Naive thymus-derived CD4-positive, alpha-beta T cell (primary cell): ENCODE results near the gene STX10. TPM values are rescaled to one million over a fixed set of nuclear protein-coding genes. Genes with fewer than 3 reads are reported as not detected.

Source experiments
- ATAC-seq: fragments of 150-1000 bp; cut with Tn5 transposase; 2 replicates; pipeline ENCODE4 v1.10.0; 2021; ENCODE audit warnings: mild to moderate bottlenecking, moderate library complexity
- CTCF ChIA-PET: fragments of 350-600 bp; sonication (Branson Sonifier 250); formaldehyde crosslinking; loops from one replicate; lab custom pipeline; 2021; ENCODE audit warnings: antibody characterized with exemption; lab: Charles Lee
- POLR2A ChIA-PET: fragments of 350-600 bp; sonication (Branson Sonifier 250); formaldehyde crosslinking; loops from one replicate; lab custom pipeline; 2021; ENCODE audit warnings: antibody characterized with exemption, inconsistent platforms; lab: Charles Lee
- DNase-seq, 9 donors: peaks; one replicate each; pipeline versions ENCODE4 v3.0.0 to v3.0.0-alpha.2; 2020 to 2022; ENCODE audit warnings: mixed read lengths in 1 of 9
- H3K27ac ChIP-seq: one replicate; pipeline ENCODE4 v1.7.0; 2013; ENCODE audit warnings: mild to moderate bottlenecking, low read depth, low read length, moderate library complexity
- H3K27me3 ChIP-seq, 2 donors: one replicate each; pipeline ENCODE4 v1.7.0; 2013; ENCODE audit warnings: low read length in 2 of 2, mild to moderate bottlenecking in 2 of 2, moderate library complexity in 2 of 2; ENCODE audit not compliant: control insufficient read depth in 2 of 2, insufficient read depth in 2 of 2
- H3K36me3 ChIP-seq, 3 experiments: 1 replicate in 2 of 3; 2 replicates in 1 of 3; pipeline ENCODE4 v1.7.0; 2013; ENCODE audit warnings: low read length in 3 of 3, mild to moderate bottlenecking in 3 of 3, moderate library complexity in 1 of 3; ENCODE audit not compliant: insufficient read depth in 3 of 3, control insufficient read depth in 2 of 3
- H3K4me1 ChIP-seq, 2 donors: one replicate each; pipeline ENCODE4 v1.7.0; 2013; ENCODE audit warnings: low read length in 2 of 2, mild to moderate bottlenecking in 2 of 2, moderate library complexity in 1 of 2; ENCODE audit not compliant: control insufficient read depth in 2 of 2, insufficient read depth in 2 of 2
- H3K4me3 ChIP-seq: 2 replicates; pipeline ENCODE4 v1.7.0; 2013; ENCODE audit warnings: mild to moderate bottlenecking, low read length
- H3K9me3 ChIP-seq, 3 experiments: 1 replicate in 2 of 3; 2 replicates in 1 of 3; pipeline ENCODE4 v1.7.0; 2013; ENCODE audit warnings: low read length in 3 of 3; ENCODE audit not compliant: control insufficient read depth in 2 of 3
- H3K27ac Mint-ChIP-seq, 9 donors: one replicate each; pipeline ENCODE4 v1.8.0; 2020 to 2022; ENCODE audit warnings: mixed read lengths in 9 of 9, mild to moderate bottlenecking in 8 of 9, moderate library complexity in 5 of 9, inconsistent platforms in 2 of 9
- H3K27me3 Mint-ChIP-seq, 5 donors: one replicate each; pipeline ENCODE4 v1.8.0; 2021 to 2022; ENCODE audit warnings: mixed read lengths in 5 of 5, mild to moderate bottlenecking in 1 of 5
- H3K36me3 Mint-ChIP-seq, 5 donors: one replicate each; pipeline ENCODE4 v1.8.0; 2020 to 2022; ENCODE audit warnings: mixed read lengths in 5 of 5, mild to moderate bottlenecking in 3 of 5, inconsistent platforms in 1 of 5
- H3K4me1 Mint-ChIP-seq, 7 donors: one replicate each; pipeline ENCODE4 v1.8.0; 2020 to 2022; ENCODE audit warnings: mixed read lengths in 7 of 7, mild to moderate bottlenecking in 3 of 7, inconsistent platforms in 1 of 7
- H3K4me3 Mint-ChIP-seq, 10 donors: one replicate each; pipeline ENCODE4 v1.8.0; 2020 to 2022; ENCODE audit warnings: mild to moderate bottlenecking in 10 of 10, mixed read lengths in 10 of 10, moderate library complexity in 6 of 10, inconsistent platforms in 2 of 10
- H3K9me3 Mint-ChIP-seq, 11 donors: one replicate each; pipeline ENCODE4 v1.8.0; 2020 to 2022; ENCODE audit warnings: mixed read lengths in 11 of 11, mild to moderate bottlenecking in 4 of 11, inconsistent platforms in 1 of 11, moderate library complexity in 1 of 11
- intact Hi-C, 2 donors: fragments of 100-400 bp; cut with micrococcal nuclease; formaldehyde crosslinking; loops; one replicate each; pipeline ENCODE4 v1.15.1; 2023
- polyA plus RNA-seq, 2 donors: library from polyadenylated mRNA; unstranded; fragments of 300-500 nt; fragmentation: Illumina TruSeq; gene quantifications; one replicate each; pipeline ENCODE4 v1.2.3, GENCODE V29; 2021
- total RNA-seq, 6 experiments: library from RNA in 5 of 6; stranded (reverse) in 5 of 6; gene quantifications; 1 replicate in 5 of 6; 2 replicates in 1 of 6; pipeline ENCODE4 v1.2.3 and lab custom pipeline; 2021 to 2026

Gene STX10
- total and polyA plus RNA-seq, 7 experiments from 2014 or later: 42.6 to 76.2 (median 63.7) TPM

DNA sequence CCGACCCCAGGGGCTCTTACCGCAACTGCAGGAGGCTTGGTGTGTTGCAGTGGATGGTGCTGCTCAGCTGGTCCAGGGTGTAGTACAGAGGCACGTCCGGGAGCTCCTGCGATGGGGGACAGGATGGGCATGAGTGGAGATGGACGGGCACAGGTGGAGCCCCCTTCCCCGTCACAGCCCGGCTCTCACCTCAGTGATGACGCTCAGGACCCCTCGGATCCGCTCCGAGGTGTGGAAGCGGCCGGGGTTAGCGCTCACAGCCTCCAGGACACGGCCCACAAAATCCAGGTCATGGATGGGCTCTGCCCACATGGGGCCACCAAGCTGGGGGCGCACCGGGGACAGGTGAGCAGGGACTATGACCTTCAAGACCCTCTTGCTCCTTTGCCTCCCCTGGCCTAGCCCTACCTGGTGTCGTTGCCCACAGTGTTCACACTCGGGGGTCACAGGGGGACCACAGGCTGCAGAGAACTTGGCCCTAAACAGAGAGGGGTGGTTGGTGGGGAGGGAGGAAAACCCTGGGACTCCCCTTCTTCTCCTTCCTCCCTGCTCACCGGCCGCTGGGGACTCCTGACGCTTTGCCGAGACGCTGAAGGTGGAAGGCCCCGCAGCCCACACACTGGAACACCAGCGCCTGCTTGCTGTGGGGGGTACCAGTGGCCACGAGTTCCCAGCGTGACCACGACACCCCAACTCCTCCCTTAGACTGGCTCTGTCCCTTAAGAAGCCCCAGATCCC lies 40.6 kb downstream of the STX10 start:
- CTCF ChIA-PET: no interaction called here
- Mint-ChIP-seq H3K36me3 (peaks cover 0 to 7% (median 0%) of the 10 kb centered on the region in 5 donors), H3K4me1 (peaks cover 0 to 7% (median 2%) of the 10 kb centered on the region in 7 donors), H3K27ac (peak overlapping the region in 1 of 9 donors; percentile 23), H3K9me3 (peaks cover 0 to 1% (median 0%) of the 10 kb centered on the region in 11 donors), H3K27me3 (no peaks in the 10 kb centered on the region), H3K4me3 (no peak overlapping the region)
- H3K4me1 ChIP-seq: peaks cover 0 to 3% of the 10 kb centered on the region in 2 donors
- no peak overlapping the region for H3K27ac ChIP-seq
- intact Hi-C loops: no loop called here
- no peaks in the 10 kb centered on the region for H3K27me3 ChIP-seq
- no peaks in the 10 kb centered on the region for H3K9me3 ChIP-seq
- no peak for ATAC-seq
- DNase-seq: no peak
- H3K36me3 ChIP-seq: peaks cover 0 to 37% (median 0%) of the 10 kb centered on the region in 3 experiments
- no peak overlapping the region for H3K4me3 ChIP-seq
- POLR2A ChIA-PET: interaction anchor here (0.6 to 1.0 kb wide), 2 partner anchors 10 to 97 kb away, joined by 3 read pairs; no protein-coding TSS in a partner anchor

DNA sequence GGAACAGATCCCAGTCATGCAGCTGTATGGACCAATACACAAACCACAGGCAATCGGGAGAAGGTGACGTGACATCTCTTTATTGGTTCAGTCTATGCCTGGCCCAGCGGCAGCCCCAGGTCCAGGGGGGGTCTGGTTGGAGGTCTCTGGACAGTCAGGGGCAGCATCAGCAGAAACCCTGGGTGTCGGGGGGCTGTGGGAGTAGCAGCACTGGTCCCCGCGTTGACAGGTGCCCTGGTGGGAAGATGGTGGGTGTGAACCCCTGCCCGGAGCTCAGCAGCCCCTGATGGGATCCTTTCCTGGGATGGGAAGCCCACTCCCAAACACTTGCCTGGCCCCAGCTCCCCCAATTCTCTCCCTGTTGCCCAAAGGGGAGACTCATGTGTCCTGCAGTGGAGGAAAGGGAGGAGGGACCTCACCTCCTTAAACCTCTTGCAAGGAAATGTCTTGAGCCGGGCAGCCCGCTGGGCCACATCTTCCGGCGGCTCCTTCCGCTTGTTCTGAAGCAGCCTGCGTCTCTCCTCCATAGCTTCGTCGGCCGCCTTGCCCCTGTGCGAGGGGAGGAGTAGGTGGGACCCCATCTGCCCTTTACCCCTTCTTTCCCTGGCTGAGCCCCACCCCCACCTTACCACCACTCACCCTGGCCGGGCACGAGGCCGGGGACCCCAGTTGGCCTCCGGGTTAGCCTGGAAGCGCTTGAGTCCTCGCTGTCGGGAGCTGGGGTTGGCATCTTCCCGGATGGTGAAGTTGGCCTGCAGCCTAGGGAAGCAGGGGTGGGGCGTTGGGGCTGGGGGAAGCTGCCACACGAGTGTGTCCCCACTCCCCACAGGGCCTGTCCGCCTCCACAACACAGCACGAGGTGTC lies 45.1 kb downstream of the STX10 start:
- Histone ChIP-seq H3K27ac (peak overlapping the region; percentile 74), H3K27me3 (no peaks in the 10 kb centered on the region), H3K4me1 (peaks cover 41 to 42% of the 10 kb centered on the region in 2 donors), H3K9me3 (no peaks in the 10 kb centered on the region), H3K36me3 (peaks cover 0 to 13% (median 0%) of the 10 kb centered on the region in 3 experiments), H3K4me3 (peak overlapping the region; percentile 82)
- Mint-ChIP-seq H3K27ac (peak overlapping the region; percentile 71 to 94 (median 87)), H3K36me3 (peaks cover 0 to 7% (median 0%) of the 10 kb centered on the region in 5 donors), H3K27me3 (peaks cover 0 to 2% (median 0%) of the 10 kb centered on the region in 5 donors), H3K4me3 (peak overlapping the region; percentile 80 to 97 (median 93)), H3K4me1 (peaks cover 0 to 31% (median 25%) of the 10 kb centered on the region in 7 donors), H3K9me3 (peaks cover 0 to 3% (median 0%) of the 10 kb centered on the region in 11 donors)
- intact Hi-C loops: loop anchor here (1.0 kb wide), 5 partner anchors 11 to 157 kb away; partner anchors contain the start of genes IER2 (in 1 of the 2), NACC1 (in 1 of the 2), STX10 (in 1 of the 2) and TRMT1 (in 1 of the 2)
- ChIA-PET POLR2A (interaction anchor here (0.6 to 3.4 kb wide), 14 partner anchors 9 to 314 kb away, joined by 3 to 53 read pairs (median 4); partner anchors contain the start of genes GCDH, IER2, JUNB and NACC1), CTCF (interaction anchor here (0.7 to 3.3 kb wide), 13 partner anchors 8 to 140 kb away, joined by 3 to 19 read pairs (median 4); partner anchors contain the start of genes NACC1 and TRMT1)
- ATAC-seq (peak; percentile 43), DNase-seq (peak in 3 of 9 donors; percentile 28 to 50 (median 35))

DNA sequence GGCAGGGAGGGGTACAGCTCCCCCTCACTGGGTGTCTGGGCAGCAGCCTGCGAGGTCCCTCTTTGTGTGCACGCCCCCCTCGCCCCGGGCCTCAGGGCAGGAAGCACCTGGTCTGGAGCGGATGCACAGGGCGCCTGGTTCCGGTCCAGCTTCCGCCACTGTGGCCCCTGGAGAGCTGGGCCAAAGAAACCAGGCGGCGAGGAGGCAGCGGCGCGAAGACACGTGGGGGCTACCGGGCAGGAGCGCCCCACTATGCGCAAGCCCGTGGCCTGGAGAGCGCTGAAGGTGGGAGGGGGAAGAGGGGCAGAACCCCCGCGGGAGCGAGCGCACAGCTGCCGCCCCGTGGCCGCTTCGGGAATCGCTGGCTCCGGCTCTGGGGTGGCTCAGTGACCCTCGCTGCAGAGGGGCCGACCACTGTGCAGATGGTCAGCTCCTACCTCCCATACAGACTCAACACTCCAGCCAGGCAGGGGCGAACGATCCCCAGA lies 45.8 kb downstream of the STX10 start:
- POLR2A ChIA-PET: interaction anchor here (0.6 to 3.4 kb wide), 11 partner anchors 9 to 313 kb away, joined by 3 to 53 read pairs (median 5); partner anchors contain the start of genes GCDH, IER2, JUNB and NACC1
- H3K4me3 ChIP-seq: peak overlapping the region; percentile 82
- intact Hi-C loops: loop anchor here (1.0 kb wide), 5 partner anchors 10 to 158 kb away; partner anchors contain the start of genes IER2 (in 1 of the 2), NACC1 (in 1 of the 2), STX10 (in 1 of the 2) and TRMT1 (in 1 of the 2)

DNA sequence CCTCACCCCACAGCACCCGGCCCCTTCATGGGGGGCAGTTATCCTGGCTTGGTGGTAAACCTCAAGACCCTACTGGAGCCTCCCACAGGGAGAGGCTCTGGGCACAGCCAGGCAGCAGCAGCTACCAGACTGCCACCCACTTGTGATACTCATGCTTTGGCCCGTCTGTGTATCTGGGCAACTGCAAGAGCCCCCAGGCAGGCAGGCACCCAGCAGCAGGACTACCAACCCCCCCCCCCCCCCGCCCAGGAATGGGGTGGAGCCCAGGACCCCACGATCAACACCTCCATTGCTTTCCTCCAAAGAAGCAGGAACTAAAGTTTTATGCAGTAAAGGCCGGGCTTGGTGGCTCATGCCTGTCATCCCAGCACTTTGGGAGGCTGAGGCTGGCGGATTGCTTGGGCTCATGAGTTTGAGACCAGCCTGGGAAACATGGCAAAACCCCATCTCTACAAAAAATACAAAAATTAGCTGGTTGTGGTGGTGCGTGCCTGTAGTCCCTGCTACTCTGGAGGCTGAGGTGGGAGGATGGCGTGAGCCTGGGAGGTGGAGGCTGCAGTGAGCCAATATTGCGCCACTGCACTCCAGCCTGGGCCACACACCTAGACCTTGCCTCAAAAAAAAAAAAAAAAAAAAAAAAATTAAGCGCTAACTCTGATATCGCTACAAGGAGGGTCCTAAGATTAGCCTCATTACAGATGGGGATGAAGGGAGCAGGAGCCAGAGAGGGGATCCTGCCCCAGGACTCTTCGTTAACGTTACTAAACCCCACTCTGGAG lies 46.4 kb downstream of the STX10 start:
- Mint-ChIP-seq H3K36me3 (peaks cover 0 to 8% (median 0%) of the 10 kb centered on the region in 5 donors), H3K4me3 (peak overlapping the region; percentile 80 to 97 (median 93)), H3K4me1 (peaks cover 4 to 42% (median 31%) of the 10 kb centered on the region in 7 donors), H3K27me3 (peaks cover 0 to 3% (median 0%) of the 10 kb centered on the region in 5 donors), H3K9me3 (peaks cover 0 to 4% (median 0%) of the 10 kb centered on the region in 11 donors), H3K27ac (peak overlapping the region in 5 of 9 donors; percentile 5 to 94 (median 53))
- H3K27ac ChIP-seq: peak overlapping the region; percentile 74
- H3K36me3 ChIP-seq: peaks cover 0 to under 1% (median 0%) of the 10 kb centered on the region in 3 experiments
- H3K9me3 ChIP-seq: no peaks in the 10 kb centered on the region
- DNase-seq: no peak
- H3K27me3 ChIP-seq: no peaks in the 10 kb centered on the region
- no peak for ATAC-seq
- intact Hi-C loops: loop anchor here (1.0 kb wide), 5 partner anchors 9 to 159 kb away; partner anchors contain the start of genes IER2 (in 1 of the 2), NACC1 (in 1 of the 2), STX10 (in 1 of the 2) and TRMT1 (in 1 of the 2)
- H3K4me3 ChIP-seq: peak overlapping the region; percentile 82
- peaks cover 50 to 53% of the 10 kb centered on the region in 2 donors for H3K4me1 ChIP-seq
- POLR2A ChIA-PET: interaction anchor here (0.6 to 3.4 kb wide), 9 partner anchors 8 to 213 kb away, joined by 3 to 53 read pairs (median 6); partner anchors contain the start of genes CALR, GCDH, IER2 and NACC1
- CTCF ChIA-PET: interaction anchor here (0.6 to 3.3 kb wide), 10 partner anchors 8 to 169 kb away, joined by 3 to 19 read pairs (median 4); partner anchors contain the start of genes NACC1 and TRMT1

More for the DNA sequence above, 45.8 kb downstream of the STX10 start:
- H3K9me3 ChIP-seq: no peaks in the 10 kb centered on the region
- Mint-ChIP-seq H3K9me3 (peaks cover 0 to 4% (median 0%) of the 10 kb centered on the region in 11 donors), H3K27me3 (peaks cover 0 to 3% (median 0%) of the 10 kb centered on the region in 5 donors), H3K27ac (peak overlapping the region; percentile 71 to 94 (median 87)), H3K4me1 (peaks cover 0 to 36% (median 30%) of the 10 kb centered on the region in 7 donors), H3K36me3 (peaks cover 0 to 8% (median 0%) of the 10 kb centered on the region in 5 donors), H3K4me3 (peak overlapping the region; percentile 80 to 97 (median 93))
- DNase-seq: peak; percentile 48 to 78 (median 62)
- peaks cover 46 to 48% of the 10 kb centered on the region in 2 donors for H3K4me1 ChIP-seq
- peak overlapping the region; percentile 74 for H3K27ac ChIP-seq
- H3K27me3 ChIP-seq: no peaks in the 10 kb centered on the region
- CTCF ChIA-PET: interaction anchor here (0.6 to 3.3 kb wide), 13 partner anchors 9 to 170 kb away, joined by 3 to 19 read pairs (median 4); partner anchors contain the start of genes NACC1 and TRMT1
- peak; percentile 67 for ATAC-seq
- peaks cover 0 to 6% (median 0%) of the 10 kb centered on the region in 3 experiments for H3K36me3 ChIP-seq
